SK-N-SH (cell line): ENCODE measurements around the gene PPP1R27. TPM values are rescaled to one million over a fixed set of nuclear protein-coding genes. Genes with fewer than 3 reads are reported as not detected.

Experiments used
- CHD2 ChIP-seq: fragments of 150-350 bp; IDR thresholded peaks from 2 replicates; pipeline ENCODE4 v1.6.1; 2018; ENCODE audit warnings: low read length; ENCODE audit not compliant: partially characterized antibody
- FOSL2 ChIP-seq: IDR thresholded peaks from 2 replicates; pipeline ENCODE4 v1.4.0; 2012; ENCODE audit warnings: low read depth, mild to moderate bottlenecking, moderate library complexity, borderline replicate concordance
- FOXJ3 ChIP-seq: sonication (generic); formaldehyde crosslinking; IDR thresholded peaks from 2 replicates; pipeline ENCODE4 v1.5.1; 2020; ENCODE audit warnings: mild to moderate bottlenecking, missing genetic modification reagents
- MXI1 ChIP-seq: IDR thresholded peaks from 2 replicates; pipeline ENCODE4 v1.6.1; 2012; ENCODE audit warnings: mild to moderate bottlenecking, low read depth, low read length, improper control_type of control experiment
- NRF1 ChIP-seq: IDR thresholded peaks from 2 replicates; pipeline ENCODE4 v1.6.1; 2012; ENCODE audit warnings: low read depth, mild to moderate bottlenecking, low read length
- POLR2AphosphoS5 ChIP-seq: IDR thresholded peaks from 2 replicates; pipeline ENCODE4 v1.6.1; 2012; ENCODE audit warnings: low read depth, low read length
- RAD21 ChIP-seq: IDR thresholded peaks from 2 replicates; pipeline ENCODE4 v1.6.1; 2012; ENCODE audit warnings: mild to moderate bottlenecking, low read length
- RCOR1 ChIP-seq: fragments of 150-350 bp; IDR thresholded peaks from 2 replicates; pipeline ENCODE4 v1.6.1; 2017; ENCODE audit warnings: antibody characterized with exemption, low read length
- RFX5 ChIP-seq: IDR thresholded peaks from 2 replicates; pipeline ENCODE4 v1.6.1; 2012; ENCODE audit warnings: mild to moderate bottlenecking, improper control_type of control experiment, low read length
- SMC3 ChIP-seq: IDR thresholded peaks from 2 replicates; pipeline ENCODE4 v1.6.1; 2012; ENCODE audit warnings: low read depth, low read length, improper control_type of control experiment
- polyA plus RNA-seq, 3 experiments: library from polyadenylated mRNA; depleted of rRNA; stranded (reverse); fragments of >200 nt; gene quantifications; 2 replicates each; pipeline ENCODE4 v1.2.3, GENCODE V29; 2012
- TF ChIP-seq, protein P1 (sequence below): IDR thresholded peaks from 2 replicates; pipeline ENCODE4 v1.6.1; 2012; ENCODE audit warnings: mild to moderate bottlenecking, low read depth, low read length, moderate library complexity
- TF ChIP-seq, protein P2 (sequence below): IDR thresholded peaks from 2 replicates; pipeline ENCODE4; 2012
- TF ChIP-seq, protein P3 (sequence below): IDR thresholded peaks from 2 replicates; pipeline ENCODE4 v1.4.0; 2012; ENCODE audit warnings: low read depth, borderline replicate concordance
- TF ChIP-seq, protein P4 (sequence below): IDR thresholded peaks from 2 replicates; pipeline ENCODE4 v1.4.0; 2012; ENCODE audit warnings: low read depth, borderline replicate concordance
- TF ChIP-seq, protein P5 (sequence below): fragments of 150-350 bp; IDR thresholded peaks from 2 replicates; pipeline ENCODE4 v1.6.1; 2017; ENCODE audit warnings: antibody characterized with exemption, low read length, low read depth, borderline replicate concordance

PPP1R27 gene
- polyA plus RNA-seq, 1 of the 3 experiments (the other 2 are of a cell fraction), result 0.07 TPM

DNA sequence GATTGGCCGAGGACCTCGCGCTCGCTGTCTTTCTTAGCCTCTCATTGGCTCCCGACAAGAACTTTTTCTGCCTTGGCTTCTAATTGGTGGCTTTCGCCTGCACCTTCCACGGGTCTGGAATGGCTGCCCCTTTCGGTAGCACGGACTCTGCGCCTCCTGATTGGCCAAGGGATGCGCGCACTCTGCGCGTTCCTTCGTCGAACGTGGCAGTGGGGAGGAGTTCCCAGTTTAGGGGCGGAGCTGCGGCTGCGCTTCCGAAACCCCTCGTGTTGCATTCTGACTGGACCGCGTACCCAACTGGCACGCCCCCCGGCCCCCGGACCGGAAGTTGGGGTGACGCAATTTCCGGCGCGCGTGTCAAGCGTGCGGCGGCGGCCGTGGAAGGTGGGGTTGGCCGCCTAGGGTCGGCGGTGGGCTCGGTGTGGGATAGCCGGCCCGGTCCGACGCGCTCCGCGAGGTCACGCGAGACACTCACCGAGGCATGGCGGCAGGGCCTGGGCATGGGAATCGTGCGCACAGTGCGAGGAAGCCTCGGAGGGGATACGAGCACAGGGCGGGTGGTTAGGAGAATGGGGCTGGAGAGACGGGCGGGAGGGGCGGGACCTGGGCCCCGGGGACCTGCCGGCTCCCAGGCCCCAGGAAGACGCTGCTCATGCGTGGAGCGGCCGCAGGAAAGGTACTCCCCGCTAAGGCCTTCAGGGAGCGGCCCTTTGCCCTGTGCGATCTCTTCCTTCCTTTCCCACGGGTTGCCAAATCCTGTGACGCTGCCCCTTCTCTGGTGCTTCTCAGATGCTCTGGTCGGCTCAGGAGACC is 26.1 kb upstream of the PPP1R27 start (continued):
- TF ChIP-seq, protein P1, sequence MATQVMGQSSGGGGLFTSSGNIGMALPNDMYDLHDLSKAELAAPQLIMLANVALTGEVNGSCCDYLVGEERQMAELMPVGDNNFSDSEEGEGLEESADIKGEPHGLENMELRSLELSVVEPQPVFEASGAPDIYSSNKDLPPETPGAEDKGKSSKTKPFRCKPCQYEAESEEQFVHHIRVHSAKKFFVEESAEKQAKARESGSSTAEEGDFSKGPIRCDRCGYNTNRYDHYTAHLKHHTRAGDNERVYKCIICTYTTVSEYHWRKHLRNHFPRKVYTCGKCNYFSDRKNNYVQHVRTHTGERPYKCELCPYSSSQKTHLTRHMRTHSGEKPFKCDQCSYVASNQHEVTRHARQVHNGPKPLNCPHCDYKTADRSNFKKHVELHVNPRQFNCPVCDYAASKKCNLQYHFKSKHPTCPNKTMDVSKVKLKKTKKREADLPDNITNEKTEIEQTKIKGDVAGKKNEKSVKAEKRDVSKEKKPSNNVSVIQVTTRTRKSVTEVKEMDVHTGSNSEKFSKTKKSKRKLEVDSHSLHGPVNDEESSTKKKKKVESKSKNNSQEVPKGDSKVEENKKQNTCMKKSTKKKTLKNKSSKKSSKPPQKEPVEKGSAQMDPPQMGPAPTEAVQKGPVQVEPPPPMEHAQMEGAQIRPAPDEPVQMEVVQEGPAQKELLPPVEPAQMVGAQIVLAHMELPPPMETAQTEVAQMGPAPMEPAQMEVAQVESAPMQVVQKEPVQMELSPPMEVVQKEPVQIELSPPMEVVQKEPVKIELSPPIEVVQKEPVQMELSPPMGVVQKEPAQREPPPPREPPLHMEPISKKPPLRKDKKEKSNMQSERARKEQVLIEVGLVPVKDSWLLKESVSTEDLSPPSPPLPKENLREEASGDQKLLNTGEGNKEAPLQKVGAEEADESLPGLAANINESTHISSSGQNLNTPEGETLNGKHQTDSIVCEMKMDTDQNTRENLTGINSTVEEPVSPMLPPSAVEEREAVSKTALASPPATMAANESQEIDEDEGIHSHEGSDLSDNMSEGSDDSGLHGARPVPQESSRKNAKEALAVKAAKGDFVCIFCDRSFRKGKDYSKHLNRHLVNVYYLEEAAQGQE, result 0 out of 2 replicates have a peak, but pooled peaks have one; percentile 48
- TF ChIP-seq POLR2AphosphoS5 (peak; percentile 97), CHD2 (peak; percentile 96), FOSL2 (no peak), RAD21 (no peak), SMC3 (no peak), RFX5 (peak; percentile 93), MXI1 (peak; percentile 97), FOXJ3 (no peak), NRF1 (peak; percentile 96), RCOR1 (no peak; the same call in 1 of the 2 replicates)
- TF ChIP-seq, protein P2, sequence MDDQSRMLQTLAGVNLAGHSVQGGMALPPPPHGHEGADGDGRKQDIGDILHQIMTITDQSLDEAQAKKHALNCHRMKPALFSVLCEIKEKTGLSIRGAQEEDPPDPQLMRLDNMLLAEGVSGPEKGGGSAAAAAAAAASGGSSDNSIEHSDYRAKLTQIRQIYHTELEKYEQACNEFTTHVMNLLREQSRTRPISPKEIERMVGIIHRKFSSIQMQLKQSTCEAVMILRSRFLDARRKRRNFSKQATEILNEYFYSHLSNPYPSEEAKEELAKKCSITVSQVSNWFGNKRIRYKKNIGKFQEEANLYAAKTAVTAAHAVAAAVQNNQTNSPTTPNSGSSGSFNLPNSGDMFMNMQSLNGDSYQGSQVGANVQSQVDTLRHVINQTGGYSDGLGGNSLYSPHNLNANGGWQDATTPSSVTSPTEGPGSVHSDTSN, result peak; percentile 96
- TF ChIP-seq, protein P3, sequence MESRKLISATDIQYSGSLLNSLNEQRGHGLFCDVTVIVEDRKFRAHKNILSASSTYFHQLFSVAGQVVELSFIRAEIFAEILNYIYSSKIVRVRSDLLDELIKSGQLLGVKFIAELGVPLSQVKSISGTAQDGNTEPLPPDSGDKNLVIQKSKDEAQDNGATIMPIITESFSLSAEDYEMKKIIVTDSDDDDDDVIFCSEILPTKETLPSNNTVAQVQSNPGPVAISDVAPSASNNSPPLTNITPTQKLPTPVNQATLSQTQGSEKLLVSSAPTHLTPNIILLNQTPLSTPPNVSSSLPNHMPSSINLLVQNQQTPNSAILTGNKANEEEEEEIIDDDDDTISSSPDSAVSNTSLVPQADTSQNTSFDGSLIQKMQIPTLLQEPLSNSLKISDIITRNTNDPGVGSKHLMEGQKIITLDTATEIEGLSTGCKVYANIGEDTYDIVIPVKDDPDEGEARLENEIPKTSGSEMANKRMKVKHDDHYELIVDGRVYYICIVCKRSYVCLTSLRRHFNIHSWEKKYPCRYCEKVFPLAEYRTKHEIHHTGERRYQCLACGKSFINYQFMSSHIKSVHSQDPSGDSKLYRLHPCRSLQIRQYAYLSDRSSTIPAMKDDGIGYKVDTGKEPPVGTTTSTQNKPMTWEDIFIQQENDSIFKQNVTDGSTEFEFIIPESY, result no peak; the same call in 1 of the 2 replicates
- TF ChIP-seq, protein P4, sequence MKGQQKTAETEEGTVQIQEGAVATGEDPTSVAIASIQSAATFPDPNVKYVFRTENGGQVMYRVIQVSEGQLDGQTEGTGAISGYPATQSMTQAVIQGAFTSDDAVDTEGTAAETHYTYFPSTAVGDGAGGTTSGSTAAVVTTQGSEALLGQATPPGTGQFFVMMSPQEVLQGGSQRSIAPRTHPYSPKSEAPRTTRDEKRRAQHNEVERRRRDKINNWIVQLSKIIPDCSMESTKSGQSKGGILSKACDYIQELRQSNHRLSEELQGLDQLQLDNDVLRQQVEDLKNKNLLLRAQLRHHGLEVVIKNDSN, result peak; percentile 60; the same call in 1 of the 2 replicates
- TF ChIP-seq, protein P5, sequence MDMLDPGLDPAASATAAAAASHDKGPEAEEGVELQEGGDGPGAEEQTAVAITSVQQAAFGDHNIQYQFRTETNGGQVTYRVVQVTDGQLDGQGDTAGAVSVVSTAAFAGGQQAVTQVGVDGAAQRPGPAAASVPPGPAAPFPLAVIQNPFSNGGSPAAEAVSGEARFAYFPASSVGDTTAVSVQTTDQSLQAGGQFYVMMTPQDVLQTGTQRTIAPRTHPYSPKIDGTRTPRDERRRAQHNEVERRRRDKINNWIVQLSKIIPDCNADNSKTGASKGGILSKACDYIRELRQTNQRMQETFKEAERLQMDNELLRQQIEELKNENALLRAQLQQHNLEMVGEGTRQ, result no peak
- TF ChIP-seq, all 33 proteins: peak for 15
